HFF-Myc (cell line): ENCODE data around the gene OR4F17.
"Not testable (repeated sequence)": the region's sequence is repeated elsewhere in the genome, so short reads cannot be mapped to it uniquely, and the experiment has no call there.

Experiments
- DNase-seq: peaks from one replicate; pipeline ENCODE4 v3.0.0-alpha.2; 2011; ENCODE audit warnings: low read depth; ENCODE audit errors: extremely low read depth
- H3K4me3 ChIP-seq: replicated peaks from 2 replicates; pipeline ENCODE4 v1.5.1; 2011; ENCODE audit warnings: low read depth, mild to moderate bottlenecking, control low read depth, low read length

The OR4F17 gene

DNA sequence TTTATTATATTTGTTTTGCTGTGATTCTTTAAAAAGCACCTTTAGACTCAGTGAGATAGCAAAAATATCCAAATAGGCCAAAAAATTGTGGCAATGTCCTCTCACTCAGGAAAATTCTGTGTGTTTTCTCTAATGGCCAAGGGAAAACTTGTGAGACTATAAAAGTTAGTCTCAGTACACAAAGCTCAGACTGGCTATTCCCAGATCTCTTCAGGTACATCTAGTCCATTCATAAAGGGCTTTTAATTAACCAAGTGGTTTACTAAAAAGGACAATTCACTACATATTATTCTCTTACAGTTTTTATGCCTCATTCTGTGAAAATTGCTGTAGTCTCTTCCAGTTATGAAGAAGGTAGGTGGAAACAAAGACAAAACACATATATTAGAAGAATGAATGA is at the start of gene OR4F17:
OR4F17 (plus strand) TSS at position 301 of the 400 bp plus-strand sequence. CDS start 3,575 bp downstream, outside the sequence.
- not testable (repeated sequence) for H3K4me3 ChIP-seq, DNase-seq

- H3K4me3 ChIP-seq, DNase-seq: not testable (repeated sequence)
Observed at GRCh38 chr19:70793-71192, 36.1 kb upstream of the OR4F17 start.

DNA sequence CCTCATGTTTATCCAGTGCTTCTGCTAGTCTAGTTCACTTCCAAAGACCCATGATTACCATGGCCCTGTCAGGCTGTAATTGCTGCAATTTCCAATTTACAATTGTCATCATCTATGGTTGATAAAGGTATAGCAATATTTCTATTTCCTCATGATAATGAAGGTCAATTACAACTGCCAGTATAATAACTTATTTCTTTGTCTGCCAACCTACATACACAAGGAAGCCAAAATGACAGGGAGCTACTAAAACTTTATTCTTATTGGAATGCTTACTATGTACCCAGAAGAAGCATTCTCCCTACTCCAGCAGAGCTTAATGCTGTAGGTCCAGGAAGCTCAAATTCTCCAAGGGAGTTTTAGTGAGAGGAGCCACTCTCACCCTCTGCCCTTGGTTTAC is 24.0 kb upstream of the OR4F17 start:
- not testable (repeated sequence) for DNase-seq, H3K4me3 ChIP-seq

DNA sequence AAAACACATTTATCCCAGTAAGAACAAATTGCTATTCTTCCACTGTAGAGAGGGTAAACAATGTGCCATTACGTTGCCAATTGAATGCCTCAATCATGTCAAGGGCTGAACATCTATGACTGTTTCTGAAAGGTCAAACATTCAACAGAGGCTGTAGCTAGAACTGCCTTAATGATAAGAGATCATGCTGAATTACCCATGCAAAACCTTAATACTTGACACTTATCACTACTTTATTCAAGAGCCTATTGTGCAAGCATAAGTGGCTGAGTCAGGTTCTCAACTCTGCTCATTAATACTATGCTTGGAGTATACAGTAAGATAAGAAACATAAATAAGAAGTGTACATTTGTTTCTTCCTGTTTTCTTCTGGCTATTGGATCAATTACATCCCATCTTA is 23.3 kb upstream of the OR4F17 start:
- DNase-seq, H3K4me3 ChIP-seq: not testable (repeated sequence)

DNA sequence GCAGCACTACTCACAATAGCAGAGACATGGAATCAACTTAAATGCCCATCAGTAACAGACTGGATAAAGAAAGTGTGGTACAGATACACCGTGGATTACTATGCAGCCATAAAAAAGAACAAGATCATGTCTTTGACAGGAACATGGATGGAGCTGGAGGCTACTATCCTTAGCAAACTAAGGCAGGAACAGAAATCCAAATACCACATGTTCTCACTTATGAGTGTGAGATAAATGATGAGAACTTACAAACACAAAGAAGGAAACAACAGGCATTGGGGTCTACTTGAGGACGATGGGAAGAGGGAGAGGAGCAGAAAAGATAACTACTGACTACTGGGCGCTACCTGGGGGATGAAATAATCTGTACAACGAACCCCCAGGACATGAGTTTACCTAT is 16.2 kb upstream of the OR4F17 start:
- not testable (repeated sequence) for H3K4me3 ChIP-seq, DNase-seq

DNA sequence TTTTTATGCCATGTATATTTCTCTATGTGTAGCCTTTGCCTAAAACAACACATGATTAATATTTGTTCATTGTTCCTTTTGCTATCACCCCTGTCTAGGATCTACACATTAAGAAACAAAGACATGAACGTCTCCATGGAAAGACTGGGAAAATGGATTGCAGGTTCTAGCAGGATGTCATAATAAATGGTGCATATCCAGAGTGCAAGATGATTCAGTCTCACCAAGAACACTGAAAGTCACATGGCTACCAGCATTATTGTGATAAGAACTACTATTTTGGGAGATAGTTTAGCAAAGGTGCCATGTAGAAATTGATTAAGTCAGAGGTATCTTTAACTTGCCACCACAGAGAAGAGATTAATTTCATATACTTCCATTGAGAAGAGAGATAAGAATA is 12.1 kb upstream of the OR4F17 start:
- DNase-seq, H3K4me3 ChIP-seq: not testable (repeated sequence)

GRCh38 chr19:97647-98046 is 9.3 kb upstream of the OR4F17 start:
- DNase-seq, H3K4me3 ChIP-seq: not testable (repeated sequence)

DNA sequence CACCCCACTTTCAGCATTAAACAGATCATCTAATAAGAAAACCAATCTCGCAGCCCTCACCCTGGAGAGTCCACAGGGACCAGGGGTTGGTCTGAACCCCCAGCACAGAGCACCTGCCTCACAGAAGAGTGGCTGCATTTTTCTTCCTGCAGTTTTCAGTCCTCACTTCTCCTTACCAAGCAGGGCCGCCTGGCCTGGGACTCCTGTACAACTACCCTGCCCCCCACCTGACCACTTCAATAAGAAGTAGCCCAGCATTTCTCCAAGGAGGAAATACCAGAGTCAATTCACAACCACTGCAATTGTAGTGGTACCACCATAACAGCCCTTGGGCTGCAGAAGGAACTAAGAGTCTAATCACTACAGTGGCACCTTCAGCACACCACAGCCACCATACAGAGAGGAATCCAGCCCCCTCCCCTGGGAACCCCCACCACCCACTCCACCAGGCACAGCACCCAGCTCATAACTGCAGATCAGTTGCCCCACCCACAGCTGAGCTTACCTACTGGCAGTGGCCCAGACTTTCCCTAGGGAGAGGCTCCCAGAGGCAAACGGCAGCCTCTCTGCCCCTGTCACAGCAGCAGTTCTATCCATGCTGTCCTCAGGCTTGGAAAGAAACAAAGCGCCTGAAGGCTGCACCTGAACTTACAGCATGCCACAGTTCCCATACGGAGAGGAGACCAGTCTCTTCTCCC is 13.7 kb downstream of the OR4F17 start:
- DNase-seq, H3K4me3 ChIP-seq: not testable (repeated sequence)
